GM21367 (cell line): ENCODE data around the gene PRR33.

Source experiments
- ATAC-seq: cut with Tn5 transposase; IDR thresholded peaks from one replicate; pipeline ENCODE4 v1.9.1; 2021; ENCODE audit not compliant: unreplicated experiment

Gene PRR33

GRCh38 chr11:1852271-1852876 lies 39.3 kb downstream of the PRR33 start:
- no peak for ATAC-seq

DNA sequence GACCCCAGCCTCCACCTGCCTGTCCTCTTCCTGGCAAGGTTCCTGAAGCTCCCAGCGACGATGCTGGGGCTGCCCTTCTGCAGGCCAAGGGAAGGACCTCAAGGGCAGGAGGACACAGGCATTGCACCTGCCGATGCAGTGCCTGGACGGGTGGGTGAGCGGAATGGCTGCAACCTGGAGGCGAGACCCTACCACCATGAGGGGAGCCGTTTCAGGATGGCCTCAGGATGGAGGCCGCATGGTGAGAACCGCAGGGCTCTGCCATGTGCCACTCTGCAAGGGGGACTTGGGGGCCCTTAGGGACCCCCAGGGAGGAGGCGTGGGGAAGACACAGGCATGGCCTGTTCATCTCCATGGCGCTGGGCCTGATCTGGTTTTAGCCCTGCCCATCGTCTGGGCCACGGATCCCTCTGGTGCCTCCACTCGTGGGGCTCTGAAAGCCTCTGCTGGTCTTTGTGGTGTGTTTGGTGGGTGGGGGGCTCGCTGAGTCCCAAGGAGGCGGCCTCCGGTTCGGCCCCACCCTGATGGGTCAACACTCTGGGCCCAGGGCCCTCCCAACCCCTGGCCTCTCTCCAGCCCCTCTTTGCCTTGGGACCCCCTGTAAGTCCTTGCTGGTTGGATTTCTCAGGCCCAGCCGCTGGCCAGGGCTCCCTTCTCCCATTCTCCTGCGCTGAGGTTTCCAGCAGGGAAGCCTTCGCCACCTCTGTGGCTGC lies 40.1 kb downstream of the PRR33 start:
- no peak for ATAC-seq

- no peak for ATAC-seq
Observed at GRCh38 chr11:1848640-1849430, 42.9 kb downstream of the PRR33 start.

DNA sequence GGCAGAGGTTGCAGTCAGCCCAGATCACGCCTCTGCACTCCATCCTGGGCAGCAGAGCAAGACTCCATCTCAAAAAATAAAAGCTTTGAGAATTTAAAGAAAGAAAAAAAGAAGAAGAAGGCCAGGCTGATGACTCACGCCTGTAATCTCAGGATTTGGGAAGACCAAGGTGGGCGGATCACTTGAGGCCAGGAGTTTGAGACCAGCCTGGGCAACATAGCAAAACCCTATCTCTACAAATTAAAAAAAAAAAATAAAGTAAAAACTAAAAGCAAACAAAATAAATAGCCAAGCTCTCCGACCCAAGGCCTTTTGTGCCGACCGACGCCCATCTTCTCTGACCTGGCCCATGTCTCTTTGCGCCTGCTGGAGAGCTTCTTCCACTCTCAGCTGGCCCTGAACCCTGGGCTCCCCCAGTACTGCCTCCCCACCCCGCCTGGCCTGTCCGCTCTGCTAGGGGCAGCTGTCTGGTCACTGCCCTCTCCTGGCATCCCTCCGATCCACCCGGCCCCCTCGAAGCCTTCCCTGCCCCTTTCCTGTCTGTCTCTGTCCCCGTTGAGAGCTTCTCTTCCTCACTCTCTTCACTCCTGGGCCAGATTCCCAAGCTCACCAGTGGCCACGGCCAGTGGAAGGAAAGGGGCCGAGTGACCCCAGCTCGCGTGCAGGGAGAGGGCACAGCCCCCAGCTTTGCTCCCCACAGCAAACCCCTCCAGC lies 43.6 kb downstream of the PRR33 start:
- no peak for ATAC-seq

GRCh38 chr11:1847006-1847735 lies 44.5 kb downstream of the PRR33 start:
- ATAC-seq = no peak

- ATAC-seq = no peak
Observed at GRCh38 chr11:1846453-1846932, 45.2 kb downstream of the PRR33 start.

GRCh38 chr11:1845561-1846452 lies 45.9 kb downstream of the PRR33 start:
- no peak for ATAC-seq

GRCh38 chr11:1845095-1845429 lies 46.6 kb downstream of the PRR33 start:
- ATAC-seq = no peak

GRCh38 chr11:1844221-1845094 lies 47.2 kb downstream of the PRR33 start:
- ATAC-seq = no peak

GRCh38 chr11:1843796-1844195 lies 47.9 kb downstream of the PRR33 start:
- ATAC-seq = no peak

GRCh38 chr11:1843098-1843473 lies 48.6 kb downstream of the PRR33 start:
- ATAC-seq = no peak

DNA sequence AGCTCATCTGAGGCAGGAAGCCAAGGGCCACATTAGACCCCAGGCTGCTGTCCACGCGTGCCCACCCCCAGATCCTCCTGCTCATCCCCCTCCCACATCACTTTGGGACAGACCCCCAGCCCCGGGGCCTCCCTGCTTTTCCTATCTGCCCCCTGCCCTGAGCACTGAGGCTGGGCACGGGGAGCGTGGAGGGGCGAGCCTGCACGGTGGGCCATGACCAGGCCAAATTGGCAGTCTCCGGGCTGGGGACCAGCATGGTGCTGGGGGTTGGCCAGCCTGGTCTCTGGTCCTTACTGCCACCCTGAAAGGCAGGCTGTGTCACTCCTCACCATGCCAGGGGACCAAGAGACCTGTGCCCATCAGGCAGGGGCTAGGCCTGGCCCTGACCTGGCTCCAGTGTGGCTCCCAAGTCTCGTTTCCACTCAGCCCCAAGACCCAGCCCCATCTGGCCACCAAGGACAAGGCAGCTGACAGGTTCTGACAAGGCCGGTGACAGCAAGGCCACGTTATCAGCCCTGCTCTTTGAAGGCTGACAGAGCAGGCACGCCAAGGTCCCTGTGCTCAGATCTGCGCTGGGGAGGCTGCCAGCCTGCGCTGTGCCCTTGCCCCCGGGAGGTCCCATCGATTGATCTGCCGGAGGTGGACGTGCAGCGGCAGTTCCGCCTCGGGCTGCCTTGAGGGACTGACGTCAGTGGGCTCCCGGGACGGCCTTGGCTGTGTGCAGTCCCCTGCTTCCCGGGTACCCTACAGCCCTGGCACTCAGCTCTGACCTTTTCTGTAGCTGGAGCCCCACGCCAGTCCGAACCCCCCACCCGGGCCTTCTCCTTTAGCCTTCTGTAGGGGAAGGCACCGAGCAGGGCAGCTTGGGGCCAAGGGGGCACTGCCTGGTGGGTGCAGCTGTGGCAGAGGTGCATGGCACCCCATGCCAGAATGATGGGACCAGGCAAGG lies 49.3 kb downstream of the PRR33 start:
- no peak for ATAC-seq

GRCh38 chr11:1841511-1842148 lies 50.1 kb downstream of the PRR33 start:
- no peak for ATAC-seq

DNA sequence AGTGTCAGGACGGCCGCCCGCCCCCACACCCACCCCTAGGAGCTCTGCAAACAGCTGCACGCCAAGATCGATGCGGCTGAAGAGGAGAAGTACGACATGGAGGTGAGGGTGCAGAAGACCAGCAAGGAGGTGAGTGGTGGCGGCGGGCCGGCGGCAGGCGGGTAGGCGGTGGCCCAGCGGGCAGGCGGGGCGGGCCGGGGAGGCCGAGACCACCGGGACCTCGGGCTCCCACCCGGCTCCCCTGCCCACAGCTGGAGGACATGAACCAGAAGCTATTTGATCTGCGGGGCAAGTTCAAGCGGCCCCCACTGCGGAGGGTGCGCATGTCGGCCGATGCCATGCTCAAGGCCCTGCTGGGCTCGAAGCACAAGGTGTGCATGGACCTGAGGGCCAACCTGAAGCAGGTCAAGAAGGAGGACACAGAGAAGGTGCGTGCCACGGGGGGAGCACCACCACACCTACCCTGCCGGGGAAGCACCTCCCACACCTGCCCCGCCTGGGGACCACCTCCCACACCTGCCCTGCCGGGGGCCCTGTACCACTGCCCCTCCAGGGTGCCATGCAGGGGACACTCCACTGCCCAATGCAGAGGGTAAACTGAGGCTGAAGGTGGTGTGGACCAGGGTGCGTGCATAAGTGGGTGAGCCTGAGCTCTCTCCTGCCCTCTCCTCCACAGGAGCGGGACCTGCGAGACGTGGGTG lies 50.8 kb downstream of the PRR33 start:
- ATAC-seq = no peak

DNA sequence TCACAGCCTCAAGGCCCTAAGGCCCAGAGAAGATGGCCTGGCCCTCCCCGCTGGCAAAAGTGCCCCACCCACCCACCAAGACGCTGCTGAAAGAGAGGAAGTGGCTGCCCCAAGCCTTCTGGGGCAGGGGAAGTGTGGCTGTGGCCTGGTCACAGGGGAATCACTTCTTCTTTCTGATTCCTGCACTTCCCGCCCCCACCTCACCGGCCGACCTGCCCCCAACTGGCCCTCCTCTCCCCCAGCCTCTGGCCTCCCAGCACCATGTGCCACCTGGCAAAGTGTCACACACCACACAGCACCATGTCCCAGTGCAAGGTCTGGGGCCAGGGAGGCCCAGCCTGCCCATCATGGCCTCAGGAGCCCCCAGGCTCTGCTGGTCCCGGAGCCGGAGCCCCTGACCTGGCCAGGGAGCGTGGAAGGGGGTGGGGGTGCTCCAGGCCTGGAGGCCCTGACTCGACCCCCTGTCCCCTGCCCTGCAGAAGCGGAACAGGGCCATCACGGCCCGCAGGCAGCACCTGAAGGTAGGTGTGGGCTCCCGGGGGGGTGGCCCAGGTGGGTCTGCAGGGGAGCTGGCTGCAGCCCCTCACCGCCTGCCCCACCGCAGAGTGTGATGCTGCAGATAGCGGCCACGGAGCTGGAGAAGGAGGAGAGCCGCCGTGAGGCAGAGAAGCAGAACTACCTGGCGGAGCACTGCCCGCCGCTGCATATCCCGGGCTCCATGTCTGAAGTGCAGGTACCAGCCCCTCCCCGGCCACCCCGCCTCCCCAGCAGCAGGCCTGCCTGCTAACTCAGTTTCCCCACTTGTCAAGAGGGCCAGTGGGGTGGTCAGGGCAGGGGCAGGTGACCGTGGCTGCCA lies 51.5 kb downstream of the PRR33 start:
- no peak for ATAC-seq
